Measurements from ENCODE around the gene PTTG1IP. TPM values are rescaled to one million over a fixed set of nuclear protein-coding genes. Genes with fewer than 3 reads are reported as not detected.

Gene PTTG1IP
- total RNA-seq, 4 donors from 2014 or later: 83.1 to 132 (median 114) TPM

DNA sequence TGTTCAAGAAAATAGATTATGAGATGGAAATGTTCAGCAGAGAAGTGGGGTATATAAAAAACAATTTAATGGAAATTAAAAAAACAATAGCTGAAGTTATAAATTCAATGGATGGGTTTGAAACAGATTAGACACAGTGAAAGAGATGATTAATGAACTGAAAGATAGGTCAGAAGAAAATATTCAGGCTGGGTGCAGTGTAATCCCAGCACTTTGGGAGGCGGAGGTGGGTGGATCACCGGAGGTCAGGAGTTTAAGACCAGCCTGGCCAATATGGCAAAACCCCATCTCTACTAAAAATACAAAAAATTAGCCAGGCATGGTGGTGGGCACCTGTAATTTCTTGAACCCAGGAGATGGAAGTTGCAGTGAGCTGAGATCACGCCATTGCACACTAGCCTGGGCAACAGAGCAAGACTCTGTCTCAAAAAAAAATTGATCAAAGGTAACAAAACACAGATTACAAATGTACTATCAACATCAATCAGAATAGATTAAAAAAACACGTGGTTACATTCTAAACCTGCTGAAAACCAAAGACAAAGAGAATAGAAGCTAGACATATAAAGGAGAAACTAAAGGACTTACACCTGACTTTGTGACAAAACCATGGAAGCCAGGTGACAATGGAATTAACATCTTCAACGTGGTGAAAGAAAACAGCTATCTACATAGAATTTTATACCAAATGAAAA, 50.9 kb downstream of the PTTG1IP start:
- Histone ChIP-seq H3K27me3 (peaks cover 0 to 11% (median 0%) of the 10 kb centered on the region in 4 donors), H3K27ac (no peak overlapping the region), H3K9me3 (peaks cover 0 to 44% (median under 1%) of the 10 kb centered on the region in 3 donors), H3K36me3 (no peaks in the 10 kb centered on the region), H3K4me3 (no peak overlapping the region), H3K4me1 (peaks cover 0 to 9% (median 7%) of the 10 kb centered on the region in 3 donors)
- no peak for DNase-seq
- intact Hi-C loops (cut with DNase I): no loop called here
- 69 to 73% methylated on average over 5 of the region's 5 CpGs for WGBS, 2 donors
- TF ChIP-seq, protein P1, sequence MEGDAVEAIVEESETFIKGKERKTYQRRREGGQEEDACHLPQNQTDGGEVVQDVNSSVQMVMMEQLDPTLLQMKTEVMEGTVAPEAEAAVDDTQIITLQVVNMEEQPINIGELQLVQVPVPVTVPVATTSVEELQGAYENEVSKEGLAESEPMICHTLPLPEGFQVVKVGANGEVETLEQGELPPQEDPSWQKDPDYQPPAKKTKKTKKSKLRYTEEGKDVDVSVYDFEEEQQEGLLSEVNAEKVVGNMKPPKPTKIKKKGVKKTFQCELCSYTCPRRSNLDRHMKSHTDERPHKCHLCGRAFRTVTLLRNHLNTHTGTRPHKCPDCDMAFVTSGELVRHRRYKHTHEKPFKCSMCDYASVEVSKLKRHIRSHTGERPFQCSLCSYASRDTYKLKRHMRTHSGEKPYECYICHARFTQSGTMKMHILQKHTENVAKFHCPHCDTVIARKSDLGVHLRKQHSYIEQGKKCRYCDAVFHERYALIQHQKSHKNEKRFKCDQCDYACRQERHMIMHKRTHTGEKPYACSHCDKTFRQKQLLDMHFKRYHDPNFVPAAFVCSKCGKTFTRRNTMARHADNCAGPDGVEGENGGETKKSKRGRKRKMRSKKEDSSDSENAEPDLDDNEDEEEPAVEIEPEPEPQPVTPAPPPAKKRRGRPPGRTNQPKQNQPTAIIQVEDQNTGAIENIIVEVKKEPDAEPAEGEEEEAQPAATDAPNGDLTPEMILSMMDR (IDR thresholded peaks at IDR 0.05): no peak
- TF ChIP-seq POLR2A (IDR thresholded peaks at IDR 0.05): no peak

DNA sequence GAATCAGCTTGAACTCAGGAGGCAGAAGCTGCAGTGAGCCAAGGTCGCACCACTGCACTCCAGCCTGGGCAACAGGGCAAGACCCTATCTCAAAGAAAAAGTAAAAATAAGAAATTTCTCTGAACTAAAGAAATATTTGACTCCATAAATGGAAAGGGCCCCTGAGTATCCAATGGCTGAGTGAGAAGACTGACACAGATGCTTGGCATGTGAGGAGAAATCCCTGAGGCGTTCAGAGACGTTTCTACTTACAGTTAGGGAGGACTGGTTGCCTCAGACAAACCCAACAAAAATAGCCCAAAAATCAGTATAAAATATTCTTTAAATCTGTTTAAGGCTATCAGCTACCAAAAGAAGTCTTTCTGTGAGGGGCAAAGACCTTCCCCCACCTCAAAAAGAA, 52.6 kb downstream of the PTTG1IP start:
- peaks cover 0 to 39% (median 0%) of the 10 kb centered on the region in 3 donors for H3K9me3 ChIP-seq
- intact Hi-C loops (cut with DNase I): no loop called here
- H3K36me3 ChIP-seq: no peaks in the 10 kb centered on the region
- H3K27ac ChIP-seq: no peak overlapping the region
- no peak for DNase-seq
- TF ChIP-seq, protein P1 (IDR thresholded peaks at IDR 0.05): no peak
- TF ChIP-seq POLR2A (IDR thresholded peaks at IDR 0.05): no peak
- H3K4me3 ChIP-seq: no peak overlapping the region
- no peaks in the 10 kb centered on the region for H3K27me3 ChIP-seq
- peaks cover 10 to 26% (median 20%) of the 10 kb centered on the region in 3 donors for H3K4me1 ChIP-seq
- 65 to 79% methylated on average over 3 of the region's 3 CpGs for WGBS, 2 donors

DNA sequence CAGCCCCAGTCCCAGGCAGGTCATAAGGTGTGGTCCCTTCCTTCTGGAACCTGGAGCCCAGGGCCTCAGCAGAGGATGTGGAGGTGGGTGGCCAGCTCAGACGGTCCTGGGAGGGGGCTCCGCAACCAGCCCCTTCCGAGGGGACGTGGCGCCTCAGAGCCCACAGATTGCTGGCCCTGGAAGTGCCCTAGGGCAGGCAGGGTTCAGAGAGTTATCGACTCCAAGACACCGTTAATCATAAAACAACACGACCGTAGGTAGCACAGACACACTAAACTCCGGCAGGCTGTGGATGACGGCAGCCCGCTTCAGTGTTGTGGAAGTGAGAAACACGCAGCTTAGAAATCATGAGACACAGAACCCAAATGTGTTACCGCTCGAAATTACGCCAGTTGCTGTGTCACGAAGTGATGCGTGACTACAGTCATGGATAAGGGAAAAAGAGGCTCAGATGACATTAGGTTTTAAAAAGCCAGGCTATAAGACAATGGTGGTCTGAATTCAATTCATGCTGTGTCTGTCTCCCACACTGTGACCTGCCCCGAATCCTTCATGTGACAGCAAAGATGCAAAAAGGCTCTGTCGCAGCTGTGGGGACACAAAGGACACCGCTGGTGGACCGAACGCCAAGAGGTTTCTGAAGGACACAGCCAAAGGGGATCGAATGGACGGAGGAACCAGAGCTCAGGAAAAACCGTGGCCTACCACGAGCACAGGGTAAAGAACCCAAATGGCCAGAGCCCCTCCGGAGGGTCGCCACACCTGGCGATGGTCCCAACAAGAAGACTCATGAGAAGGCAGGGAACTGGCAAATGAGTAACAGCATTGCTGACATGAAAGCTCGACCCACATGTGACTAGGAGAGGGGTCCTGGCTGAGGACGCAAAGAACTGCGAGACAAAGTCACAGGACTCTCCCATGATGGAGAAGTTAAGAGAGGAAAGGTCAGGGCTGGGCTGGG, 53.9 kb downstream of the PTTG1IP start:
- Histone ChIP-seq H3K36me3 (no peaks in the 10 kb centered on the region), H3K4me3 (no peak overlapping the region), H3K27me3 (no peaks in the 10 kb centered on the region), H3K27ac (no peak overlapping the region), H3K4me1 (peaks cover 10 to 39% (median 20%) of the 10 kb centered on the region in 3 donors), H3K9me3 (peaks cover 0 to 39% (median 0%) of the 10 kb centered on the region in 3 donors)
- intact Hi-C loops (cut with DNase I): no loop called here
- TF ChIP-seq, protein P1 (IDR thresholded peaks at IDR 0.05): no peak
- TF ChIP-seq POLR2A (IDR thresholded peaks at IDR 0.05): no peak
- 93% methylated on average over 16 to 26 of the region's 33 CpGs for WGBS, 2 donors
- no peak for DNase-seq

DNA sequence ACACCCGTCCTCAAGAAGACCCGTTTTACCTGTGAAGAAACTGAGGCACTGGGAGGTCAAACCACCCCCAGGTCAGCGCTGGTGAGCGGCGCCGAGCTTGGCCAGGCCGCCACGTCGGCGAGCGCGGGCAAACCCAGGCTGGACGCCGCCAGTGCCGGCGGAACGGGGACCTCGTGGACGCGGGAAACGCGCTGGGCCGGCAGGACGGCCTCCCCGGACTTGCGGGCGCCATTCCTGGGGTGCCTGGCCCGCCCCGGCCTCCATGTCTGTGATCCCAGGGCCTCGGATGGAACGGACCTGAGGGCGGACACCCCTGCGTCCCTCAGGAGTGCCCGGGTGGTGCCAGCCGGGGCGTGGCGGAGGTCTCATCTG, 54.9 kb downstream of the PTTG1IP start:
- DNase-seq: no peak
- H3K4me1 ChIP-seq: peaks cover 10 to 39% (median 20%) of the 10 kb centered on the region in 3 donors
- intact Hi-C loops (cut with DNase I): no loop called here
- peaks cover 0 to 39% (median 0%) of the 10 kb centered on the region in 3 donors for H3K9me3 ChIP-seq
- WGBS, 2 donors: no CpG with 5 or more reads among the region's 37 CpGs
- H3K4me3 ChIP-seq: peak overlapping the region; percentile 55 to 85 (median 80)
- peak overlapping the region; percentile 85 to 96 (median 92) for H3K27ac ChIP-seq
- TF ChIP-seq, protein P1 (IDR thresholded peaks at IDR 0.05): no peak
- H3K36me3 ChIP-seq: peaks cover 0 to 4% (median 0%) of the 10 kb centered on the region in 3 donors
- H3K27me3 ChIP-seq: no peaks in the 10 kb centered on the region
